Uterus (tissue), 4 donors: ENCODE data around the gene HACE1. TPM values are rescaled to one million over a fixed set of nuclear protein-coding genes. Genes with fewer than 3 reads are reported as not detected.
"Not testable (repeated sequence)": the region's sequence is repeated elsewhere in the genome, so short reads cannot be mapped to it uniquely, and the experiment has no call there.

ENCODE experiments used
- DNase-seq, 2 donors: peaks; one replicate each; pipeline ENCODE4 v3.0.0-alpha.2; 2019 to 2020
- H3K27ac ChIP-seq, 2 donors: fragments of 200-600 bp; sonication (generic); 1 replicate in 1 of 2; 2 replicates in 1 of 2; pipeline ENCODE4 v1.5.1; 2016 to 2018
- H3K27me3 ChIP-seq, 2 donors: fragments of 200-600 bp; sonication (generic); one replicate each; pipeline ENCODE4 v1.5.1; 2018 to 2019; ENCODE audit warnings: control low read depth in 1 of 2
- H3K36me3 ChIP-seq, 2 donors: fragments of 200-600 bp; sonication (generic); one replicate each; pipeline ENCODE4 v1.5.1; 2019; ENCODE audit warnings: control low read depth in 1 of 2
- H3K4me1 ChIP-seq, 2 donors: fragments of 200-600 bp; sonication (generic); one replicate each; pipeline ENCODE4 v1.5.1; 2018 to 2019; ENCODE audit warnings: control low read depth in 1 of 2
- H3K4me3 ChIP-seq, 2 donors: fragments of 200-600 bp; sonication (generic); 1 replicate in 1 of 2; 2 replicates in 1 of 2; pipeline ENCODE4 v1.5.1; 2018 to 2019; ENCODE audit warnings: mild to moderate bottlenecking in 1 of 2
- H3K9me3 ChIP-seq, 2 donors: fragments of 200-600 bp; sonication (generic); one replicate each; pipeline ENCODE4 v1.5.1; 2019; ENCODE audit warnings: control low read depth in 1 of 2
- CTCF ChIP-seq, 4 experiments: fragments of 200-600 bp in 2 of 4; fragments of 450-650 bp in 2 of 4; sonication (generic) in 2 of 4; IDR thresholded peaks; one replicate each; pipeline ENCODE4 v1.5.1; 2016 to 2019; ENCODE audit warnings: antibody characterized with exemption in 4 of 4, mild to moderate bottlenecking in 2 of 4, moderate library complexity in 1 of 4
- POLR2A ChIP-seq, 2 donors: fragments of 450-650 bp; IDR thresholded peaks; one replicate each; pipeline ENCODE4 v1.6.1; 2016; ENCODE audit warnings: antibody characterized with exemption in 2 of 2, mild to moderate bottlenecking in 1 of 2, moderate library complexity in 1 of 2
- intact Hi-C: fragments of 100-400 bp; cut with DNase I; formaldehyde crosslinking; loops from one replicate; pipeline ENCODE4 v1.15.1; 2023; ENCODE audit warnings: low total_unique reads
- total RNA-seq, 4 donors: library from RNA; depleted of rRNA in 3 of 4; stranded (reverse); fragments of >200 nt in 3 of 4; gene quantifications; one replicate each; pipeline versions ENCODE4 v1.1.0 to v1.2.4, GENCODE V29; 2014 to 2023
- donor health status: DM: yes; HTN: yes; CAD: no.

The HACE1 gene
- total RNA-seq, 4 donors from 2014 or later: 15.9 to 44.3 (median 26.8) TPM

GRCh38 chr6:104816125-104816524 lies 43.6 kb downstream of the HACE1 start:
- Histone ChIP-seq H3K4me3 (no peak overlapping the region), H3K27ac (no peak overlapping the region), H3K4me1 (no peaks in the 10 kb centered on the region), H3K36me3 (no peaks in the 10 kb centered on the region), H3K9me3 (peaks cover 0 to 5% of the 10 kb centered on the region in 2 donors), H3K27me3 (no peaks in the 10 kb centered on the region)
- no peak for TF ChIP-seq POLR2A (IDR thresholded peaks at IDR 0.05)
- TF ChIP-seq CTCF (IDR thresholded peaks at IDR 0.05): no peak
- intact Hi-C loops: no loop called here
- no peak for DNase-seq

GRCh38 chr6:104814743-104815142 lies 45.0 kb downstream of the HACE1 start:
- Histone ChIP-seq H3K4me1 (no peaks in the 10 kb centered on the region), H3K4me3 (no peak overlapping the region), H3K9me3 (peaks cover 0 to 5% of the 10 kb centered on the region in 2 donors), H3K36me3 (no peaks in the 10 kb centered on the region), H3K27ac (no peak overlapping the region), H3K27me3 (no peaks in the 10 kb centered on the region)
- intact Hi-C loops: no loop called here
- no peak for DNase-seq
- TF ChIP-seq POLR2A (IDR thresholded peaks at IDR 0.05) (no peak), CTCF (IDR thresholded peaks at IDR 0.05) (no peak)

- Histone ChIP-seq H3K4me1 (no peaks in the 10 kb centered on the region), H3K27me3 (no peaks in the 10 kb centered on the region), H3K27ac (no peak overlapping the region), H3K9me3 (peaks cover 0 to 5% of the 10 kb centered on the region in 2 donors), H3K4me3 (no peak overlapping the region), H3K36me3 (no peaks in the 10 kb centered on the region)
- intact Hi-C loops: no loop called here
- no peak for TF ChIP-seq CTCF (IDR thresholded peaks at IDR 0.05)
- no peak for TF ChIP-seq POLR2A (IDR thresholded peaks at IDR 0.05)
- DNase-seq: no peak
These were observed 46.2 kb downstream of the HACE1 start for GRCh38 chr6:104813552-104813951.

- no peaks in the 10 kb centered on the region for H3K4me1 ChIP-seq
- DNase-seq: no peak
- no peaks in the 10 kb centered on the region for H3K27me3 ChIP-seq
- intact Hi-C loops: no loop called here
- H3K9me3 ChIP-seq: no peaks in the 10 kb centered on the region
- no peak overlapping the region for H3K4me3 ChIP-seq
- no peak overlapping the region for H3K27ac ChIP-seq
- H3K36me3 ChIP-seq: no peaks in the 10 kb centered on the region
- TF ChIP-seq CTCF (IDR thresholded peaks at IDR 0.05) (no peak), POLR2A (IDR thresholded peaks at IDR 0.05) (no peak)
These were observed 50.6 kb downstream of the HACE1 start for GRCh38 chr6:104809116-104809515.

GRCh38 chr6:104805335-104805734 lies 54.4 kb downstream of the HACE1 start:
- H3K27me3 ChIP-seq, H3K4me3 ChIP-seq, H3K36me3 ChIP-seq, H3K4me1 ChIP-seq, DNase-seq, intact Hi-C loops, H3K27ac ChIP-seq, H3K9me3 ChIP-seq: not testable (repeated sequence)

- no peaks in the 10 kb centered on the region for H3K36me3 ChIP-seq
- intact Hi-C loops: no loop called here
- no peaks in the 10 kb centered on the region for H3K9me3 ChIP-seq
- no peak overlapping the region for H3K27ac ChIP-seq
- no peaks in the 10 kb centered on the region for H3K4me1 ChIP-seq
- H3K27me3 ChIP-seq: no peaks in the 10 kb centered on the region
- no peak for DNase-seq
- H3K4me3 ChIP-seq: no peak overlapping the region
- TF ChIP-seq CTCF (IDR thresholded peaks at IDR 0.05): no peak
- TF ChIP-seq POLR2A (IDR thresholded peaks at IDR 0.05): no peak
These were observed 60.5 kb downstream of the HACE1 start for GRCh38 chr6:104799134-104799657.
